DMS53 treated with DMSO at 0.1 percent for 48 hours (cell line): ENCODE results near the gene PARPBP.
"Not testable (repeated sequence)": the region's sequence is repeated elsewhere in the genome, so short reads cannot be mapped to it uniquely, and the experiment has no call there.

Source experiments
- DNase-seq: peaks from one replicate; lab custom pipeline; 2025; ENCODE audit not compliant: unreplicated experiment; lab: John Stamatoyannopoulos, UW

Gene PARPBP, protein sequence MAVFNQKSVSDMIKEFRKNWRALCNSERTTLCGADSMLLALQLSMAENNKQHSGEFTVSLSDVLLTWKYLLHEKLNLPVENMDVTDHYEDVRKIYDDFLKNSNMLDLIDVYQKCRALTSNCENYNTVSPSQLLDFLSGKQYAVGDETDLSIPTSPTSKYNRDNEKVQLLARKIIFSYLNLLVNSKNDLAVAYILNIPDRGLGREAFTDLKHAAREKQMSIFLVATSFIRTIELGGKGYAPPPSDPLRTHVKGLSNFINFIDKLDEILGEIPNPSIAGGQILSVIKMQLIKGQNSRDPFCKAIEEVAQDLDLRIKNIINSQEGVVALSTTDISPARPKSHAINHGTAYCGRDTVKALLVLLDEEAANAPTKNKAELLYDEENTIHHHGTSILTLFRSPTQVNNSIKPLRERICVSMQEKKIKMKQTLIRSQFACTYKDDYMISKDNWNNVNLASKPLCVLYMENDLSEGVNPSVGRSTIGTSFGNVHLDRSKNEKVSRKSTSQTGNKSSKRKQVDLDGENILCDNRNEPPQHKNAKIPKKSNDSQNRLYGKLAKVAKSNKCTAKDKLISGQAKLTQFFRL

GRCh38 chr12:102119674-102120563 is at the start of gene PARPBP, which contains the start of gene NUP37:
Gene PARPBP (plus strand): TSS chr12:102120183. CDS start chr12:102123889, 3,706 bp downstream.
Gene NUP37 (minus strand): TSS chr12:102120114. CDS start chr12:102118518, 1,596 bp downstream.
- peak; percentile 91 for DNase-seq

DNA sequence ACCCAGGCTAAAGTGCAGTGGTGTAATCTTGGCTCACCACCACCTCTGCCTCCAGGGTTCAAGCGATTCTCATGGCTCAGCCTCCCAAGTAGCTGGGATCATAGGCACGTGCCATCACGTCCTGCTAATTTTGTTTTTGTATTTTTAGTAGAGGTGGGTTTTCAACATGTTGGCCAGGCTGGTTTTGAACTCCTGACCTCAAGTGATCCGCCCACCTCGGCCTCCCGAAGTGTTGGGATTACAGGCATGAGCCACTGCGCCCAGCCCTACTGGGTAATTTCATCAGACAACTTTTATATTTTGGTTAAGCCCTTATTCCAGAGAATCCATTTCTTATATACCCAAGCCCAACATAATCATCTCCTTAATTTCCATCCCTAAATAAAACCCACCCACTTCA is 47.9 kb upstream of the PARPBP start:
- not testable (repeated sequence) for DNase-seq

GRCh38 chr12:102080842-102081241 is 39.1 kb upstream of the PARPBP start:
- no peak for DNase-seq

DNA sequence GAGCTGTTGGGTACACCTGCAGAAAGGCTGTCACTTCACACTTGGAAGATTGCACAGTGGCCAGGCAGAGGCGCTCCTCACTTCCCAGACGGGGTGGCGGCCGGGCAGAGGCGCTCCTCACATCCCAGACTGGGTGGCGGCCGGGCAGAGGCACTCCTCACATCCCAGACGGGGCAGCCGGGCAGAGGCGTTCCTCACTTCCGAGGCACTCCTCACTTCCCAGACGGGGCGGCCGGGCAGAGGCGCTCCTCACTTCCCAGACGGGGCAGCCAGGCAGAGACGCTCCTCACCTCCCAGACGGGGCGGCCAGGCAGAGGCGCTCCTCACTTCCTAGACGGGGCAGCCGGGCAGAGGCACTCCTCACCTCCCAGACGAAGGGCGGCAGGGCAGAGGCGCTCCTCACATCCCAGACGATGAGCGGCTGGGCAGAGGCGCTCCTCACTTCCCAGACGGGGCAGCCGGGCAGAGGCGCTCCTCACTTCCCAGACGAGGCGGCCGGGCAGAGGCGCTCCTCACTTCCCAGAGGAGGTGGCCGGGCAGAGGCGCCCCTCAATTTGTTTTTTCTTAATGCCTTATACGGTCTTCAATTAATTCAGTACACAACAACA is 30.7 kb upstream of the PARPBP start:
- not testable (repeated sequence) for DNase-seq

GRCh38 chr12:102093319-102093718 is 26.7 kb upstream of the PARPBP start:
- no peak for DNase-seq

DNA sequence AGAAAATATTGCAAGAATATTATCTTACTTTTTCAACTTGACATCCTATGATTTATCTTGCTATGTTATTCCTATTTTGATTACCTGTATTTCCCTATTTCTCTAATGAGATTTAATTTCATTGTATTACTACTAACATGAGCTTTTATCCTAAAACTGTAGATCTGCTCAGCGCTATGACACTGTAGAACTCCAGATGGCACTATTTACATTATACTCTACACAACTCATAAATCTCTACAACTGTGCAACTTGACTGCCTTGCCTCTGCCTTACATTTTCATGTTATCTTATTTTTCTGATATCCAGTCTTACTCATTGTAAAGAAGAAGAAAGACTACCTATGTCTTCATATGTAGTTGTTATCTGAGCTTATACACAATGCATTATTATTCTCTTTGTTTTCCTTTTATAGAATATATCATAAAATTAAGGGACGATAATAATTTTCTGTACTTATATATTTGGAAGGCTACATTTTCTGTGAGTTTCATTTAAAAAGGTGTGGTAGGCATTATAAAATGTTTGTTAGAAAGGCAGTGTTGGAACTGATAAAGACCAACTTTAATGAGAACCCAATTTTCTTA is 24.2 kb upstream of the PARPBP start:
- peak; percentile 33 for DNase-seq

DNA sequence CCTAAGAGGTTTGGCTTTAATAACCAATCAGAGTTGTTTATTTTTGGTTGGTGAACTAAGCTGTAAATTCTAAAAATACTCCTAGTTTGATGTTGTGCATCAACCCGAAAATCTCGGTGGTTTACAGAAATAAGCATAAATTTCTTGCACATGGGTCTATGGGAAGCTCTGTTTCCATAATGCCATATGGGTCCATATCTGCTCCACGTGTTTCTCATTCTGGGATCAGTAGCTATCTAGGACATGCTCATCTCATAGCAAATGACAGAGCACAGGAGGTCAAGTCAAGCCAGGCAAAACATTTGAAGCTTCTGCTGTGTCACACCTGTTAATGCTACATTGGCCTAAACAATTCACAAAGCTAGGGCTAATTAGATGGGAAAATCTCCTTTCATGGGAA is 23.1 kb upstream of the PARPBP start:
- peak; percentile 29 for DNase-seq

DNA sequence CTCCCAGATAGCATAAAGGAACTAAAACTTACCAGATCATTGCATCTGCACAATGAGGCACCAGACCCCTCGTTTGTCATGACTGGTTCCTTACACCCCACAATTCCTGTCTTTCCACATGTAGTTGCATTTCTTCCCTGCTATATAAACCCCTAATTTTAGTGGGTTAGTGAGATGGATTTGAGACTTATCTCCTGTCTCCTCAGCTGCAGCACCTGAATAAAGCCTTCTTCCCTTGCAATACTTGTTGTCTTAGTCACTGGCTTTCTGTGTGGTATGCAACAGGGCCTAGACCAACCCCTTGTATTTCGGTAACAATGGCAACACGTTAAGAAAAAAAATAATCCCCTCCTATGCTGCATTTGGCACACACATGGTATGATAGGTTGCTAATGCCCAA is 13.1 kb upstream of the PARPBP start:
- DNase-seq = no peak

- no peak for DNase-seq
Observed at GRCh38 chr12:102107970-102108369, 12.0 kb upstream of the PARPBP start.

GRCh38 chr12:102110782-102111181 is 9.2 kb upstream of the PARPBP start:
- no peak for DNase-seq

GRCh38 chr12:102114212-102114611 is 5.8 kb upstream of the PARPBP start:
- no peak for DNase-seq

- DNase-seq = no peak
Observed at GRCh38 chr12:102116392-102116791, 3.6 kb upstream of the PARPBP start.

DNA sequence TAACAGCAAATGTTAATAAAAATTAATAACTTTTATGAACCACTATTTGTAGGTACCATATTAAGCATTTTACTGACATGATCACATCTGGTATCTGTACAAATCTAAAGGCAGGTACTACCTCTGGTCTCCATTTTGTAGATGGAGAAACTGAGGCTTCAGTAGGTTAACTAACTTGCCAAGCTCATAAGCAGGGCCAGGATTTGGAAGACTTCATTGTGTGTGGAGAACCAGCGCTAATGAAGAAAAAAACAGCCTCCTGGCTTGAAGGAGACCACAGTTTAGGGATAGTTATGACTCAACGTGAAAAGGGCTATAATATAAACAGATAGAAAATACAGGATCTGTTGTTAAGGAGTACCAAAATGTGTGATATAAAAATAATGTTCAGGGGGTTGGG is 1.1 kb upstream of the PARPBP start:
- DNase-seq = no peak

- DNase-seq = peak; percentile 10
Observed at GRCh38 chr12:102120564-102120873, 536 bp downstream of the PARPBP start.

DNA sequence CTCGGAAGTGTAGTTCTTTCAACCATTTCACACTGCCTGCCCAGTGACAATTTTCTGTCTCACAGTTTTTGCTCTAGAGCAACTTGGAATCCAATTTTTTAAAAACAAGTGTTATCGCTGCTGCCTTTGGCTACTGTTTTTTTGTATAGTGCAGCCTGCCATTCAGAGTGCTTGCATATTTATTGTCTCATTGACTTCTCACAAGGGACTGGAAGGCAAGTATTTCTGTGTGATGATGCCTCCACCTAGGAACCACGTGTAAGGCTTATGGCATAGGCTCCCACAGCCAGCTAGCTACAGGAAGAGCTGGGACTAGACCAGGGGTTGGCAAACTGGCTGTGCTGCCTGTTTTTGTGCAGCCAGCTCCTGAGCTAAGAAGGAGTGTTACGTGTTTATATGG is 903 bp downstream of the PARPBP start:
- peak; percentile 6 for DNase-seq

- not testable (repeated sequence) for DNase-seq
Observed at GRCh38 chr12:102121328-102121727, 1.3 kb downstream of the PARPBP start.

DNA sequence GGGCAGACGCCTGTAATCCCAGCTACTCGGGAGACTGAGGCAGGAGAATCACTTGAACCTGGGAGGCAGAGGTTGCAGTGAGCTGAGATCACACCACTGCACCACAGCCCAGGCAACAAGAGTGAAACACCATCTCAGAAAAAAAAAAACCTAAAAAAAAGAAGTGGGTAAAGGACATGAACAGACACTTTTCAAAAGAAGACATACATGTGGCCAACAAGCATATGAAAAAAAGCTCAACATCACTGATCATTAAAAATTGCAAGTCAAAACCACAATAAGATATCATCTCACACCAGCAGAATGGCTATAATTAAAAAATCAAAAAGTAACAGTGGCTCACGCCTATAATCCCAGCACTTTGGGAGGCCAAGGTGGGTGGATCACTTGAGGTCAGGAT is 10.7 kb downstream of the PARPBP start:
- not testable (repeated sequence) for DNase-seq

DNA sequence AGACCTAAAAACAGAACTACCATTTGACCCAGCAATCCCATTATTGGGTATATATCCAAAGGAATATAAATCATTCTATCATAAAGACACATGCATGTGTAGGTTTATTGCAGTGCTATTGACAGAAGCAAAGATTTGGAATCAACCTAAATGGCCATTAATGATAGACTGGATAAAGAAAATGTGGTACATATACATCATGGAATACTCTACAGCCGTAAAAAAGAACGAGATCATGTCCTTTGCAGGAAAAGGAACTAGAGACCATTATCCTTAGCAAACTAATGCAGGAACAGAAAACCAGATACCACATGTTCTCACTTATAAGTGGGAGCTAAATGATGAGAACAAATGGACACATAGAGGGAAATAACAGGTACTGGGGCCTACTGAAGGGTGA is 11.5 kb downstream of the PARPBP start:
- not testable (repeated sequence) for DNase-seq

DNA sequence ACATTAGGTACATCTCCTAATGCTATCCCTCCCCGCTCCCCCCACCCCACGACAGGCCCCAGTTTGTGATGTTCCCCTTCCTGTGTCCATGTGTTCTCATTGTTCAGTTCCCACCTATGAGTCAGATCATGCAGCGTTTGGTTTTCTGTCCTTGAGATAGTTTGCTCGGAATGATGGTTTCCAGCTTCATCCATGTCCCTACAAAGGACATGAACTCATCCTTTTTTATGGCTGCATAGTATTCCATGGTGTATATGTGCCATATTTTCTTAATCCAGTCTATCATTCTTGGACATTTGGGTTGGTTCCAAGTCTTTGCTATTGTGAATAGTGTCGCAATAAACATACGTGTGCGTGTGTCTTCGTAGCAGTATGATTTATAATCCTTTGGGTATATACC is 17.6 kb downstream of the PARPBP start:
- not testable (repeated sequence) for DNase-seq

DNA sequence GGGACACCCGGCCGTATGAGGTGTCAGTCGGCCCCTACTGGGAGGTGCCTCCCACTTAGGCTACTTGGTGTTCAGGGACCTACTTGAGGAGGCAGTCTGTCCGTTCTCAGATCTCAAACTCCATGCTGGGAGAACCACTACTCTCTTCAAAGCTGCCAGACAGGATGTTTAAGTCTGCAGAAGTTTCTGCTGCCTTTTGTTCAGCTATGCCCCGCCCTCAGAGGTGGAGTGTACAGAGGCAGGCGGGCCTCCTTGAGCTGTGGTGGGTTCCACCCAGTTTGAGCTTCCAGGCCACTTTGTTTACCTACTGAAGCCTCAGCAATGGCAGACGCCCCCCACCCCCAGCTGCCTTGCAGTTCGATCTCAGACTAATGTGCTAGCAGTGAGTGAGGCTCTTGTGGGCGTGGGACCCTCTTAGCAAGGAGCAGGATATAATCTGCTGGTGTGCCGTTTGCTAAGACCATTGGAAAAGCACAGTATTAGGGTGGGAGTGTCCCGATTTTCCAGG is 22.9 kb downstream of the PARPBP start:
- DNase-seq = not testable (repeated sequence)

DNA sequence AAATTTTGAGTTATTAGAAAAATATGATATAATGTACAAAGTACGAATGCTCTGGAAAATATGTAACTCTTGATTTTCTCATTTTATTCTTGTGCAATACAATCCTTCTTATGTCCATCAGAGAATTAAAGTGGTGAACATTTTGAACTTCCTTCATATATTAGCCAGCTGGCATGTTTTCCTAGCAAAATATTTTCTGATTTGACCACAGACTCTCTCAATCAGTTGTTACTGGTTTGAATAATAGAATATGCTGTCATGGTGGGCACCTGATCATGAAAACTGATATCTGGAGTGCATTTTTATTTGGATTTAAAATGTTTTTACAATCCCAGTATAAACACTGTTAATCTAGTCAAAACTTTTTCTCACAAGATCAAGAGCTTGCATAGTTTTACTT is 24.2 kb downstream of the PARPBP start:
- DNase-seq = no peak
